SK-N-SH (cell line): ENCODE measurements around the gene NXNL2. TPM values are rescaled to one million over a fixed set of nuclear protein-coding genes. Genes with fewer than 3 reads are reported as not detected.

ENCODE experiments used
- CTCF ChIA-PET: fragments of 300-600, 350-600 bp; formaldehyde crosslinking; extraction: SDS; loops from one replicate; lab custom pipeline; 2021; lab: Yijun Ruan, JAX
- POLR2A ChIA-PET: fragments of 350-600 bp; sonication (Branson Sonifier 250); formaldehyde crosslinking; extraction: SDS; loops from one replicate; lab custom pipeline; 2020; ENCODE audit warnings: antibody characterized with exemption, inconsistent platforms; lab: Yijun Ruan, JAX
- DNase-seq: peaks from one replicate; pipeline ENCODE4 v3.0.0; 2012
- H2AFZ ChIP-seq: fragments of 200-600 bp; sonication (generic); 2 replicates; pipeline ENCODE4 v1.8.1; 2016; ENCODE audit warnings: antibody characterized with exemption, mild to moderate bottlenecking, low read depth
- H3F3A ChIP-seq: fragments of 200-600 bp; sonication (generic); replicated peaks from 2 replicates; pipeline ENCODE3; 2016; ENCODE audit warnings: antibody characterized with exemption, mild to moderate bottlenecking; ENCODE audit not compliant: insufficient read depth
- H3K27ac ChIP-seq, 2 experiments: fragments of 200-500 bp in 1 of 2; fragments of 200-600 bp in 1 of 2; sonication (Bioruptor generic) in 1 of 2; sonication (generic), shearing (Covaris generic) in 1 of 2; 2 replicates each; pipeline versions ENCODE4 v1.5.1 to v1.6.1; 2014 to 2016; ENCODE audit warnings: low read depth in 2 of 2, inconsistent platforms in 1 of 2, low read length in 1 of 2, mild to moderate bottlenecking in 1 of 2, mixed read lengths in 1 of 2
- H3K27me3 ChIP-seq: fragments of 200-600 bp; sonication (generic), shearing (Covaris generic); 2 replicates; pipeline ENCODE4 v1.6.1; 2016; ENCODE audit warnings: mixed run types; ENCODE audit not compliant: insufficient read depth
- H3K36me3 ChIP-seq, 2 experiments: fragments of 200-500 bp in 1 of 2; fragments of 200-600 bp in 1 of 2; sonication (Bioruptor generic) in 1 of 2; sonication (generic) in 1 of 2; replicated peaks in 1 of 2; 2 replicates each; pipeline versions ENCODE3 to v1.5.1; 2014 to 2016; ENCODE audit warnings: low read length in 1 of 2, mild to moderate bottlenecking in 1 of 2; ENCODE audit not compliant: insufficient read depth in 2 of 2, control insufficient read depth in 1 of 2
- H3K4me1 ChIP-seq, 2 experiments: fragments of 200-500 bp in 1 of 2; fragments of 200-600 bp in 1 of 2; sonication (Bioruptor generic) in 1 of 2; sonication (generic), shearing (Covaris generic) in 1 of 2; 2 replicates each; pipeline versions ENCODE4 v1.5.1 to v1.6.1; 2014 to 2016; ENCODE audit warnings: low read depth in 1 of 2, low read length in 1 of 2, mixed run types in 1 of 2; ENCODE audit not compliant: insufficient read depth in 2 of 2, control insufficient read depth in 1 of 2
- H3K4me2 ChIP-seq: fragments of 200-600 bp; sonication (generic), shearing (Covaris generic); 2 replicates; pipeline ENCODE4 v1.6.1; 2017; ENCODE audit warnings: mixed run types
- H3K4me3 ChIP-seq, 2 experiments: fragments of 200-500 bp in 1 of 2; fragments of 200-600 bp in 1 of 2; sonication (Bioruptor generic) in 1 of 2; sonication (generic), shearing (Covaris generic) in 1 of 2; 2 replicates each; pipeline versions ENCODE4 v1.5.1 to v1.8.1; 2014 to 2016; ENCODE audit warnings: low read depth in 2 of 2, inconsistent platforms in 1 of 2, low read length in 1 of 2, mild to moderate bottlenecking in 1 of 2, mixed read lengths in 1 of 2, moderate library complexity in 1 of 2
- H3K79me2 ChIP-seq: fragments of 200-600 bp; sonication (generic); 2 replicates; pipeline ENCODE4 v1.8.1; 2017; ENCODE audit warnings: mild to moderate bottlenecking; ENCODE audit not compliant: insufficient read depth
- H3K9ac ChIP-seq: fragments of 200-600 bp; sonication (generic); 2 replicates; pipeline ENCODE4 v1.6.1; 2017; ENCODE audit warnings: mixed run types
- H3K9me2 ChIP-seq: fragments of 200-600 bp; sonication (generic); 2 replicates; pipeline ENCODE4 v1.6.1; 2017; ENCODE audit warnings: mixed run types
- H3K9me3 ChIP-seq: fragments of 200-600 bp; sonication (generic); 2 replicates; pipeline ENCODE4 v1.6.1; 2017; ENCODE audit warnings: mixed run types, mild to moderate bottlenecking, moderate library complexity
- H4K20me1 ChIP-seq: fragments of 200-600 bp; sonication (generic); 2 replicates; pipeline ENCODE4 v1.6.1; 2017; ENCODE audit warnings: mild to moderate bottlenecking, mixed run types; ENCODE audit not compliant: insufficient read depth
- CTCF ChIP-seq: fragments of 200-600 bp; sonication (generic); IDR thresholded peaks from 2 replicates; pipeline ENCODE4 v1.6.1; 2017; ENCODE audit warnings: antibody characterized with exemption, mild to moderate bottlenecking, moderate library complexity
- ELF1 ChIP-seq: IDR thresholded peaks from 2 replicates; pipeline ENCODE4 v1.4.0; 2012
- EP300 ChIP-seq, 2 experiments: IDR thresholded peaks; 2 replicates each; pipeline versions ENCODE4 v1.4.0 to v1.6.1; 2012; ENCODE audit warnings: borderline replicate concordance in 1 of 2, low read depth in 1 of 2, low read length in 1 of 2
- EZH2phosphoT487 ChIP-seq: fragments of 200-600 bp; sonication (generic); IDR thresholded peaks from 2 replicates; pipeline ENCODE4 v1.6.1; 2017; ENCODE audit warnings: low read depth, mixed run types, mild to moderate bottlenecking, antibody characterized with exemption, moderate library complexity, borderline replicate concordance
- FOSL2 ChIP-seq: IDR thresholded peaks from 2 replicates; pipeline ENCODE4 v1.4.0; 2012; ENCODE audit warnings: low read depth, mild to moderate bottlenecking, moderate library complexity, borderline replicate concordance
- FOXJ3 ChIP-seq: sonication (generic); formaldehyde crosslinking; IDR thresholded peaks from 2 replicates; pipeline ENCODE4 v1.5.1; 2020; ENCODE audit warnings: mild to moderate bottlenecking, missing genetic modification reagents
- FOXM1 ChIP-seq: IDR thresholded peaks from 2 replicates; pipeline ENCODE4 v1.4.0; 2012; ENCODE audit warnings: low read depth, mild to moderate bottlenecking
- GABPA ChIP-seq: IDR thresholded peaks from 2 replicates; pipeline ENCODE4 v1.4.0; 2012; ENCODE audit warnings: low read depth, mild to moderate bottlenecking
- GATA2 ChIP-seq: sonication (generic); formaldehyde crosslinking; IDR thresholded peaks from 2 replicates; pipeline ENCODE4 v1.5.0; 2020; ENCODE audit warnings: mild to moderate bottlenecking, missing genetic modification reagents
- IRF3 ChIP-seq: fragments of 150-350 bp; IDR thresholded peaks from 2 replicates; pipeline ENCODE4 v1.6.1; 2016; ENCODE audit warnings: mild to moderate bottlenecking, low read depth, low read length
- MAX ChIP-seq: IDR thresholded peaks from 2 replicates; pipeline ENCODE4 v1.4.0; 2012; ENCODE audit warnings: low read depth
- MEF2A ChIP-seq: IDR thresholded peaks from 2 replicates; pipeline ENCODE4 v1.4.0; 2012; ENCODE audit warnings: low read depth, borderline replicate concordance
- NFIC ChIP-seq: IDR thresholded peaks from 2 replicates; pipeline ENCODE4 v1.4.0; 2012; ENCODE audit warnings: borderline replicate concordance
- NRF1 ChIP-seq: IDR thresholded peaks from 2 replicates; pipeline ENCODE4 v1.6.1; 2012; ENCODE audit warnings: low read depth, mild to moderate bottlenecking, low read length
- POLR2AphosphoS5 ChIP-seq: IDR thresholded peaks from 2 replicates; pipeline ENCODE4 v1.6.1; 2012; ENCODE audit warnings: low read depth, low read length
- RAD21 ChIP-seq: IDR thresholded peaks from 2 replicates; pipeline ENCODE4 v1.6.1; 2012; ENCODE audit warnings: mild to moderate bottlenecking, low read length
- RCOR1 ChIP-seq: fragments of 150-350 bp; IDR thresholded peaks from 2 replicates; pipeline ENCODE4 v1.6.1; 2017; ENCODE audit warnings: antibody characterized with exemption, low read length
- RFX5 ChIP-seq: IDR thresholded peaks from 2 replicates; pipeline ENCODE4 v1.6.1; 2012; ENCODE audit warnings: mild to moderate bottlenecking, improper control_type of control experiment, low read length
- SIN3A ChIP-seq: IDR thresholded peaks from 2 replicates; pipeline ENCODE4 v1.6.1; 2012; ENCODE audit warnings: low read depth, mild to moderate bottlenecking, low read length, moderate library complexity, borderline replicate concordance
- SMC3 ChIP-seq: IDR thresholded peaks from 2 replicates; pipeline ENCODE4 v1.6.1; 2012; ENCODE audit warnings: low read depth, low read length, improper control_type of control experiment
- TAF1 ChIP-seq: IDR thresholded peaks from 2 replicates; pipeline ENCODE4 v1.6.1; 2012; ENCODE audit warnings: low read depth, mild to moderate bottlenecking, low read length, moderate library complexity, borderline replicate concordance
- TCF12 ChIP-seq: IDR thresholded peaks from 2 replicates; pipeline ENCODE4 v1.4.0; 2012
- TEAD4 ChIP-seq: IDR thresholded peaks from 2 replicates; pipeline ENCODE4 v1.4.0; 2012; ENCODE audit warnings: mild to moderate bottlenecking, borderline replicate concordance; ENCODE audit not compliant: insufficient read depth
- USF1 ChIP-seq: IDR thresholded peaks from 2 replicates; pipeline ENCODE4 v1.4.0; 2012; ENCODE audit warnings: low read depth, borderline replicate concordance
- ZBTB33 ChIP-seq: IDR thresholded peaks from 2 replicates; pipeline ENCODE4 v1.4.0; 2012; ENCODE audit warnings: low read depth, borderline replicate concordance
- WGBS: methylation state at CpG from one replicate; pipeline ENCODE4 v1.1.6; 2017; ENCODE audit warnings: low lambda C conversion rate; 5-methylcytosine and 5-hydroxymethylcytosine counted together
- polyA plus RNA-seq, 3 experiments: library from polyadenylated mRNA; depleted of rRNA; stranded (reverse); fragments of >200 nt; gene quantifications; 2 replicates each; pipeline ENCODE4 v1.2.3, GENCODE V29; 2012

NXNL2 gene
- polyA plus RNA-seq, 1 of the 3 experiments (the other 2 are of a cell fraction), result 3.1 TPM

- H3K79me2 ChIP-seq, result no peaks in the 10 kb centered on the region
- no peak overlapping the region for H3K4me2 ChIP-seq
- no peak overlapping the region for H3K27ac ChIP-seq
- H3K9me3 ChIP-seq, result no peaks in the 10 kb centered on the region
- no peaks in the 10 kb centered on the region for H3K9me2 ChIP-seq
- no peaks in the 10 kb centered on the region for H3K36me3 ChIP-seq
- CTCF ChIA-PET, result no interaction called here
- H2AFZ ChIP-seq, result no peak overlapping the region
- no peaks in the 10 kb centered on the region for H3K4me1 ChIP-seq
- TF ChIP-seq POLR2AphosphoS5 (no peak), TEAD4 (no peak), SIN3A (no peak), GABPA (no peak), TCF12 (no peak), USF1 (no peak), TAF1 (no peak), FOXJ3 (CRISPR knock-in tag) (no peak)
- POLR2A ChIA-PET, result no interaction called here
- no peaks in the 10 kb centered on the region for H4K20me1 ChIP-seq
- H3F3A ChIP-seq, result peaks cover 4% of the 10 kb centered on the region
- H3K9ac ChIP-seq, result no peak overlapping the region
- no peak for DNase-seq
- H3K4me3 ChIP-seq, result no peak overlapping the region
- H3K27me3 ChIP-seq, result no peaks in the 10 kb centered on the region
- 73% methylated on average over 4 of the region's 4 CpGs for WGBS
Observed at GRCh38 chr9:88511906-88512305, 23.1 kb upstream of the NXNL2 start.

GRCh38 chr9:88514247-88514646 is 20.7 kb upstream of the NXNL2 start:
- no peak for TF ChIP-seq FOXM1
- no peak for TF ChIP-seq GATA2 (CRISPR knock-in tag)
- no peak for TF ChIP-seq TAF1
- TF ChIP-seq RAD21, result no peak
- no peak for TF ChIP-seq RCOR1
- no peak for TF ChIP-seq SIN3A
- TF ChIP-seq ZBTB33, result no peak
- no peak for TF ChIP-seq ELF1
- no peak for TF ChIP-seq MEF2A
- no peak for TF ChIP-seq MAX
- no peak for TF ChIP-seq RFX5
- TF ChIP-seq SMC3, result no peak
- TF ChIP-seq EP300 (IDR thresholded peaks at IDR 0.05; ENCODE audit: borderline replicate concordance in 1 of 2, low read depth in 1 of 2, low read length in 1 of 2), result no peak
- TF ChIP-seq NRF1, result no peak
- TF ChIP-seq FOXJ3 (CRISPR knock-in tag), result no peak
- no peak for TF ChIP-seq EZH2phosphoT487
- TF ChIP-seq FOSL2, result no peak
- no peak for TF ChIP-seq NFIC
- TF ChIP-seq IRF3, result no peak
- no peak for TF ChIP-seq CTCF
- H3F3A ChIP-seq, result peaks cover 4% of the 10 kb centered on the region
- no peaks in the 10 kb centered on the region for H3K27me3 ChIP-seq
- H2AFZ ChIP-seq, result no peak overlapping the region
- 93% methylated on average over 6 of the region's 6 CpGs for WGBS
- H3K4me3 ChIP-seq, result no peak overlapping the region
- no peak overlapping the region for H3K4me2 ChIP-seq
- no peak overlapping the region for H3K9ac ChIP-seq
- POLR2A ChIA-PET, result no interaction called here
- CTCF ChIA-PET, result no interaction called here
- H3K27ac ChIP-seq, result no peak overlapping the region
- H4K20me1 ChIP-seq, result no peaks in the 10 kb centered on the region
- H3K79me2 ChIP-seq, result no peaks in the 10 kb centered on the region
- no peaks in the 10 kb centered on the region for H3K36me3 ChIP-seq
- no peaks in the 10 kb centered on the region for H3K4me1 ChIP-seq
- H3K9me3 ChIP-seq, result no peaks in the 10 kb centered on the region
- DNase-seq, result no peak
- no peaks in the 10 kb centered on the region for H3K9me2 ChIP-seq
